Endodermal cell (in vitro differentiated cells): ENCODE measurements around the gene RBM27. TPM values are rescaled to one million over a fixed set of nuclear protein-coding genes. Genes with fewer than 3 reads are reported as not detected.

Source experiments
- DNase-seq: peaks from one replicate; pipeline ENCODE4 v3.0.0-alpha.2; 2017
- H3K27ac ChIP-seq: 2 replicates; pipeline ENCODE4 v1.5.1; 2013; ENCODE audit warnings: mild to moderate bottlenecking, low read depth, low read length, moderate library complexity
- H3K27me3 ChIP-seq: 2 replicates; pipeline ENCODE4 v1.6.1; 2013; ENCODE audit warnings: mild to moderate bottlenecking, low read length, moderate library complexity; ENCODE audit not compliant: insufficient read depth, control insufficient read depth, poor library complexity, severe bottlenecking
- H3K36me3 ChIP-seq: 2 replicates; pipeline ENCODE4 v1.7.0; 2013; ENCODE audit warnings: mild to moderate bottlenecking, low read length, moderate library complexity; ENCODE audit not compliant: control insufficient read depth, insufficient read depth
- H3K4me1 ChIP-seq: one replicate; pipeline ENCODE4 v1.7.0; 2013; ENCODE audit warnings: low read length; ENCODE audit not compliant: control insufficient read depth, insufficient read depth
- H3K4me3 ChIP-seq: 2 replicates; pipeline ENCODE4 v1.5.1; 2013; ENCODE audit warnings: mild to moderate bottlenecking, low read length, moderate library complexity
- H3K9ac ChIP-seq: 2 replicates; pipeline ENCODE4 v1.6.1; 2013; ENCODE audit warnings: mild to moderate bottlenecking, low read length, moderate library complexity; ENCODE audit not compliant: poor library complexity, severe bottlenecking; ENCODE audit errors: extremely low read depth
- H3K9me3 ChIP-seq: 2 replicates; pipeline ENCODE4 v1.6.1; 2013; ENCODE audit warnings: mild to moderate bottlenecking, low read length, moderate library complexity; ENCODE audit not compliant: control insufficient read depth
- H3K27ac Mint-ChIP-seq: 2 replicates; pipeline ENCODE4 v1.8.0; 2020; ENCODE audit warnings: mixed read lengths
- H3K27me3 Mint-ChIP-seq: 2 replicates; pipeline ENCODE4 v1.8.0; 2021; ENCODE audit warnings: mild to moderate bottlenecking, mixed read lengths; ENCODE audit not compliant: insufficient read depth
- H3K36me3 Mint-ChIP-seq: 2 replicates; pipeline ENCODE4 v1.8.0; 2020; ENCODE audit warnings: low read depth, mixed read lengths
- H3K4me1 Mint-ChIP-seq: 2 replicates; pipeline ENCODE4 v1.8.0; 2020; ENCODE audit warnings: mixed read lengths
- H3K4me3 Mint-ChIP-seq: 2 replicates; pipeline ENCODE4 v1.8.0; 2020; ENCODE audit warnings: mild to moderate bottlenecking, moderate library complexity, mixed read lengths
- H3K9me3 Mint-ChIP-seq: 2 replicates; pipeline ENCODE4 v1.8.0; 2020; ENCODE audit warnings: mild to moderate bottlenecking, mixed read lengths
- WGBS, 2 experiments: methylation state at CpG; one replicate each; pipeline versions ENCODE4 v1.1.5 to v1.1.7; 2013; ENCODE audit warnings: missing lambda C conversion rate in 2 of 2, mixed read lengths in 1 of 2; ENCODE audit not compliant: insufficient coverage in 1 of 2, insufficient read length in 1 of 2; 5-methylcytosine and 5-hydroxymethylcytosine counted together
- long read RNA-seq, 4 experiments: library from polyadenylated mRNA in 2 of 4; library from RNA in 1 of 4; library from capped mRNA in 1 of 4; stranded (forward) in 3 of 4; unstranded in 1 of 4; transcript quantifications; one replicate each; pipeline ENCODE4 v2.0.0, GENCODE V29; 2020 to 2021; ENCODE audit warnings: inconsistent platforms in 1 of 4
- polyA plus RNA-seq, 2 experiments: library from polyadenylated mRNA; stranded (reverse); fragments of 50-300 nt; gene quantifications; one replicate each; pipeline ENCODE4 v1.2.3, GENCODE V29; 2013
- total RNA-seq, 2 donors: library from RNA; stranded (reverse); fragmentation: NEBNext Ultra II Directional in 1 of 2; extraction: Animal tissue kit (Norgen Biotek cat#: 25700) in 1 of 2; gene quantifications; 2 replicates in 1 of 2; 3 replicates in 1 of 2; pipeline ENCODE4 v1.2.1, GENCODE V29; 2021
- TF ChIP-seq, protein P1 (sequence below): fragments of 200-600 bp; sonication (generic); conservative IDR thresholded peaks from 2 replicates; pipeline ENCODE4 v1.5.0; 2021; ENCODE audit warnings: antibody characterized with exemption, mild to moderate bottlenecking

The RBM27 gene
- 10 to 100 TPM; 26.9 to 30.9 TPM for total RNA-seq
- 22.0 TPM for polyA plus RNA-seq (2013, experiment 1 of 2)
- 19.2 TPM for polyA plus RNA-seq (2013, experiment 2 of 2)
- long read RNA-seq, experiment 1, partial matches to known transcripts = 3 of 4 reads
- long read RNA-seq, experiment 1, other reads (novel, unspliced or antisense) = 1 of 4 reads
- long read RNA-seq, experiment 2, full-length matches to known transcripts = 9 of 18 reads
- long read RNA-seq, experiment 2, partial matches to known transcripts = 3 of 18 reads
- long read RNA-seq, experiment 2, other reads (novel, unspliced or antisense) = 6 of 18 reads
- long read RNA-seq, experiment 3, full-length matches to known transcripts = 3 of 85 reads
- long read RNA-seq, experiment 3, partial matches to known transcripts = 59 of 85 reads
- long read RNA-seq, experiment 3, other reads (novel, unspliced or antisense) = 23 of 85 reads
- long read RNA-seq, experiment 4, partial matches to known transcripts = 1 of 9 reads
- long read RNA-seq, experiment 4, other reads (novel, unspliced or antisense) = 8 of 9 reads

GRCh38 chr5:146203011-146203871 lies at the start of gene RBM27:
RBM27 (plus strand) TSS chr5:146203605; CDS start chr5:146203766, 161 bp downstream.
- H3K4me1 Mint-ChIP-seq = peaks cover 5% of the 10 kb centered on the region
- H3K27me3 Mint-ChIP-seq = peaks cover 2% of the 10 kb centered on the region
- H3K36me3 Mint-ChIP-seq = no peaks in the 10 kb centered on the region
- H3K4me1 ChIP-seq = no peaks in the 10 kb centered on the region
- peak within 1 kb of the TSS; percentile 52 for H3K9ac ChIP-seq
- peak; percentile 100 for DNase-seq
- H3K36me3 ChIP-seq = no peaks in the 10 kb centered on the region
- TF ChIP-seq, protein P1, sequence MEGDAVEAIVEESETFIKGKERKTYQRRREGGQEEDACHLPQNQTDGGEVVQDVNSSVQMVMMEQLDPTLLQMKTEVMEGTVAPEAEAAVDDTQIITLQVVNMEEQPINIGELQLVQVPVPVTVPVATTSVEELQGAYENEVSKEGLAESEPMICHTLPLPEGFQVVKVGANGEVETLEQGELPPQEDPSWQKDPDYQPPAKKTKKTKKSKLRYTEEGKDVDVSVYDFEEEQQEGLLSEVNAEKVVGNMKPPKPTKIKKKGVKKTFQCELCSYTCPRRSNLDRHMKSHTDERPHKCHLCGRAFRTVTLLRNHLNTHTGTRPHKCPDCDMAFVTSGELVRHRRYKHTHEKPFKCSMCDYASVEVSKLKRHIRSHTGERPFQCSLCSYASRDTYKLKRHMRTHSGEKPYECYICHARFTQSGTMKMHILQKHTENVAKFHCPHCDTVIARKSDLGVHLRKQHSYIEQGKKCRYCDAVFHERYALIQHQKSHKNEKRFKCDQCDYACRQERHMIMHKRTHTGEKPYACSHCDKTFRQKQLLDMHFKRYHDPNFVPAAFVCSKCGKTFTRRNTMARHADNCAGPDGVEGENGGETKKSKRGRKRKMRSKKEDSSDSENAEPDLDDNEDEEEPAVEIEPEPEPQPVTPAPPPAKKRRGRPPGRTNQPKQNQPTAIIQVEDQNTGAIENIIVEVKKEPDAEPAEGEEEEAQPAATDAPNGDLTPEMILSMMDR = no peak
- peak within 1 kb of the TSS; percentile 69 for H3K27ac ChIP-seq
- no peaks in the 10 kb centered on the region for H3K9me3 ChIP-seq
- H3K4me3 ChIP-seq = peak within 1 kb of the TSS; percentile 89
- no peaks in the 10 kb centered on the region for H3K27me3 ChIP-seq
- H3K9me3 Mint-ChIP-seq = no peaks in the 10 kb centered on the region
- WGBS, 2 experiments = 0 to 2% methylated on average over 16 to 47 of the region's 48 CpGs
- H3K27ac Mint-ChIP-seq = no peak within 1 kb of the TSS
- H3K4me3 Mint-ChIP-seq = no peak within 1 kb of the TSS

DNA sequence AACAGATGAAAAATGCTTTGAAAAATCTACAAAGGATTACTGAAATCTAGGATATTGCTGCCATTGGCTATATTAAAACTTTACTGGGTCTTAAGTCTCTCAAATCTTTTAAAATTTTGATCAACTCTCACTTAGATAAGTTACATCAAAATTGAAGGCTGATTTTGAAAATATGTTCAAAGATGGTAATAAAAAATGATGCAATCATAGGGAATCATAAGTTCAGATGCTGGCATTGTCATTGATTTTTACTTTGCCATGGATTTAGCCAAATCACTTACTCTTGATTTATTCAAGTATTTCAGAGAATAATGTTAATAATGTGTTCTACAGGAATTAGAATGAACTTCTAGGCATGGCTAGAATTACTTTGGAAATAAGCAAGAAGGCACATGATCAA lies 45.1 kb upstream of the RBM27 start:
- Histone ChIP-seq H3K27ac (no peak overlapping the region), H3K27me3 (no peaks in the 10 kb centered on the region), H3K9me3 (peaks cover 5% of the 10 kb centered on the region), H3K4me1 (no peaks in the 10 kb centered on the region), H3K4me3 (no peak overlapping the region), H3K36me3 (peaks cover 95% of the 10 kb centered on the region), H3K9ac (no peak overlapping the region)
- H3K4me3 Mint-ChIP-seq = no peak overlapping the region
- peaks cover 71% of the 10 kb centered on the region for H3K36me3 Mint-ChIP-seq
- H3K4me1 Mint-ChIP-seq = no peaks in the 10 kb centered on the region
- no peak overlapping the region for H3K27ac Mint-ChIP-seq
- H3K27me3 Mint-ChIP-seq = no peaks in the 10 kb centered on the region
- DNase-seq = no peak
- TF ChIP-seq, protein P1 = no peak
- no peaks in the 10 kb centered on the region for H3K9me3 Mint-ChIP-seq

DNA sequence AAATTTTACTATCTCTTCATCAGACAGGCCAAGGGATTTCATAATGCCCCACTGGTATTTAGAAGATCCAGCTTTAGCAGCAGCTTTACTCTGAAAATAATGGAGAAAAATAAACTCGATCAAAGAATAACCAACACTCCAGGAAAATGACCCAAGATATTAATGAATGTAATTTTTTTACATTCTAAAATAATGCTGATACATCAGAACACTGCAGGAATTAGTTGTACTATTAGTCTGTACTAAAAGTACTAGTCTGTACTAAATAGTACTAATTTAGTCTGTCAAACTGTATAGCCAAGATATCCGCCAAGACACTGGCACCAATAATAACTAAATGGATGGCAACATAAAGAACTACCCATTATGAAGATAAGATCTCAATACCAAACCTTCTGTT lies 39.0 kb upstream of the RBM27 start:
- TF ChIP-seq, protein P1 = no peak
- WGBS, 2 experiments = 86 to 100% methylated on average over 1 to 2 of the region's 2 CpGs
- no peaks in the 10 kb centered on the region for H3K9me3 Mint-ChIP-seq
- no peak overlapping the region for H3K4me3 Mint-ChIP-seq
- no peak overlapping the region for H3K27ac Mint-ChIP-seq
- no peak overlapping the region for H3K9ac ChIP-seq
- no peaks in the 10 kb centered on the region for H3K27me3 ChIP-seq
- peaks cover 5% of the 10 kb centered on the region for H3K9me3 ChIP-seq
- H3K4me1 Mint-ChIP-seq = no peaks in the 10 kb centered on the region
- H3K36me3 Mint-ChIP-seq = peaks cover 70% of the 10 kb centered on the region
- no peak overlapping the region for H3K4me3 ChIP-seq
- DNase-seq = no peak
- H3K36me3 ChIP-seq = peaks cover 87% of the 10 kb centered on the region
- no peak overlapping the region for H3K27ac ChIP-seq
- no peaks in the 10 kb centered on the region for H3K4me1 ChIP-seq
- no peaks in the 10 kb centered on the region for H3K27me3 Mint-ChIP-seq
